PC-9 (cell line): Measurements from ENCODE around the gene ZNF576. TPM values are rescaled to one million over a fixed set of nuclear protein-coding genes. Genes with fewer than 3 reads are reported as not detected.

Experiments used
- BruUV-seq: library from RNA; stranded (reverse); fragments of 400-500 nt; replicated peaks from 2 replicates; lab custom pipeline; 2021; lab: Mats Ljungman, UMichigan
- CTCF ChIA-PET: fragments of 300-600 bp; sonication (Branson Sonifier 250); formaldehyde crosslinking; loops from one replicate; lab custom pipeline; 2022; ENCODE audit warnings: antibody characterized with exemption; lab: Charles Lee
- POLR2A ChIA-PET: fragments of 300-600 bp; sonication (Branson Sonifier 250); formaldehyde crosslinking; loops from one replicate; lab custom pipeline; 2022; ENCODE audit warnings: antibody characterized with exemption; ENCODE audit not compliant: unreplicated experiment; lab: Charles Lee
- DNase-seq, 2 experiments: peaks; one replicate each; pipeline versions ENCODE4 v3.0.0 to v3.0.0-alpha.2; 2015 to 2022; ENCODE audit warnings: mixed read lengths in 1 of 2
- H2AFZ ChIP-seq: fragments of 200-600 bp; sonication (generic); 2 replicates; pipeline ENCODE4 v1.8.1; 2017; ENCODE audit warnings: antibody characterized with exemption
- H3F3A ChIP-seq: fragments of 200-600 bp; sonication (generic); 2 replicates; pipeline ENCODE4 v1.8.1; 2017; ENCODE audit warnings: antibody characterized with exemption, mild to moderate bottlenecking, low read depth; ENCODE audit not compliant: insufficient read depth
- H3K27ac ChIP-seq: fragments of 200-600 bp; sonication (generic); 2 replicates; pipeline ENCODE4 v1.6.1; 2016; ENCODE audit warnings: mixed run types
- H3K27me3 ChIP-seq: fragments of 200-600 bp; sonication (generic); 2 replicates; pipeline ENCODE4 v1.6.1; 2016; ENCODE audit warnings: low read depth, mixed run types; ENCODE audit not compliant: insufficient read depth
- H3K36me3 ChIP-seq: fragments of 200-600 bp; sonication (generic); 2 replicates; pipeline ENCODE4 v1.6.1; 2016; ENCODE audit warnings: low read depth, mixed run types
- H3K4me1 ChIP-seq: fragments of 200-600 bp; sonication (generic); replicated peaks from 2 replicates; pipeline ENCODE4 v1.6.1; 2016; ENCODE audit warnings: mixed run types; ENCODE audit not compliant: insufficient read depth
- H3K4me2 ChIP-seq: fragments of 200-600 bp; sonication (generic); 2 replicates; pipeline ENCODE4 v1.6.1; 2017; ENCODE audit warnings: mixed run types
- H3K4me3 ChIP-seq: fragments of 200-600 bp; sonication (generic); 2 replicates; pipeline ENCODE4 v1.6.1; 2016; ENCODE audit warnings: mixed run types
- H3K79me2 ChIP-seq: fragments of 200-600 bp; sonication (generic); 2 replicates; pipeline ENCODE4 v1.6.1; 2017; ENCODE audit warnings: low read depth, mixed run types
- H3K9me2 ChIP-seq: fragments of 200-600 bp; sonication (generic); 2 replicates; pipeline ENCODE4 v1.8.1; 2017; ENCODE audit warnings: mild to moderate bottlenecking; ENCODE audit not compliant: insufficient read depth
- H3K9me3 ChIP-seq: fragments of 200-600 bp; sonication (generic); 2 replicates; pipeline ENCODE4 v1.8.1; 2016; ENCODE audit warnings: low read depth; ENCODE audit not compliant: insufficient read depth
- H4K20me1 ChIP-seq: fragments of 200-600 bp; sonication (generic); 2 replicates; pipeline ENCODE4 v1.8.1; 2017; ENCODE audit not compliant: insufficient read depth
- EZH2 ChIP-seq: fragments of 200-600 bp; sonication (generic); IDR thresholded peaks from 2 replicates; pipeline ENCODE4 v1.8.0; 2017; ENCODE audit warnings: antibody characterized with exemption, low read depth
- intact Hi-C: fragments of 100-400 bp; cut with micrococcal nuclease; formaldehyde crosslinking; loops from one replicate; pipeline ENCODE4 v1.10.0; 2022; ENCODE audit not compliant: unreplicated experiment
- total RNA-seq: library from RNA; stranded (reverse); gene quantifications from 2 replicates; pipeline ENCODE4 v1.2.3, GENCODE V29; 2021
- TF ChIP-seq, protein P1 (sequence below): fragments of 200-600 bp; sonication (generic); conservative IDR thresholded peaks from 2 replicates; pipeline ENCODE4 v1.6.1; 2017; ENCODE audit warnings: mixed run types, antibody characterized with exemption, mild to moderate bottlenecking, moderate library complexity

Gene ZNF576
- total RNA-seq, 1 experiment from 2014 or later: 15.5 TPM

DNA sequence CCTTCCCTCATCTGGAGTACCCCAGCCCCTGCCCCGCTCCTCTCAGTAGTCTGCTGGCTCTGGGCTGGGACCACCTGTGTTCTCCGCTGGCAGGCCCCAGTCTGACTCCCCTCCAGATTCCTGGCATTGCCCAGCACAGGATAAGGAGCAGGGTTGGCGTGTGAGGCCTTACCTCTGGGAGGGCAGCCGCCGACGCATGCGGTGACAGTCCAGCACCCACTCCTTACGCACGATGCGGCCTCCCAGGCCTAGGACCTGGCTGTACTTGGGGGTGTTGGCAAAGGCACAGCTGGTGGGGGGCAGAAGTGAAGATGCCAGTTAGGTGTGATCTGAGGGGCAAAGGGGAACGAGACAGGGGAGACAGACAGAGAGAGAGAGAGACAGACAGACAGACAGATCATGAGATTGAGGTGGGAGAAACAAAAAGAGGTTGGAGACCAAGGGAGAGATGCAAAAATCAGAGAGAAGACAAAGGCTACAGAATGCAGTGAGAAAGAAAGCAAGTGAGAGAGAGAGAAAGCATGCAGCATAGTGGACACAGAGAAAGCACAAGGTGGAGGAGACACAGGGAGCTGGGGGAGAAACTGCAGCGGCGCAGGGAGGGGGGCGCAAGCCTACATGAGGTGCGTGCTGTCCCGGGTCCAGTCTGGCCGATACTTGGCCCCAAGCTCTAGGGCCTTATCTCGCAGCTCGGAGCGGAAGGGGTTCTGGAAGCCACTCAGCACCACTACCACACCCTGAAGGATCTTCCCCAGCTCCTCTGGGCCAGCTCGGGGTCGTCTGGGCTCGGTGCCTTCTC, 44.8 kb upstream of the ZNF576 start:
- Histone ChIP-seq H3K27ac (no peak overlapping the region), H3K4me1 (no peaks in the 10 kb centered on the region), H3F3A (0 out of 2 replicates have a peak, but pooled peaks cover 4% of the 10 kb centered on the region), H3K9me3 (no peaks in the 10 kb centered on the region), H3K79me2 (no peaks in the 10 kb centered on the region), H3K9me2 (no peaks in the 10 kb centered on the region), H3K36me3 (no peaks in the 10 kb centered on the region), H4K20me1 (no peaks in the 10 kb centered on the region), H3K4me2 (no peak overlapping the region), H3K4me3 (no peak overlapping the region), H2AFZ (no peak overlapping the region), H3K27me3 (no peaks in the 10 kb centered on the region)
- DNase-seq: no peak
- POLR2A ChIA-PET: interaction anchor here (0.5 kb wide), 1 partner anchor 86 kb away, joined by 4 read pairs; the partner anchor contains the start of gene LYPD3
- TF ChIP-seq, protein P1, sequence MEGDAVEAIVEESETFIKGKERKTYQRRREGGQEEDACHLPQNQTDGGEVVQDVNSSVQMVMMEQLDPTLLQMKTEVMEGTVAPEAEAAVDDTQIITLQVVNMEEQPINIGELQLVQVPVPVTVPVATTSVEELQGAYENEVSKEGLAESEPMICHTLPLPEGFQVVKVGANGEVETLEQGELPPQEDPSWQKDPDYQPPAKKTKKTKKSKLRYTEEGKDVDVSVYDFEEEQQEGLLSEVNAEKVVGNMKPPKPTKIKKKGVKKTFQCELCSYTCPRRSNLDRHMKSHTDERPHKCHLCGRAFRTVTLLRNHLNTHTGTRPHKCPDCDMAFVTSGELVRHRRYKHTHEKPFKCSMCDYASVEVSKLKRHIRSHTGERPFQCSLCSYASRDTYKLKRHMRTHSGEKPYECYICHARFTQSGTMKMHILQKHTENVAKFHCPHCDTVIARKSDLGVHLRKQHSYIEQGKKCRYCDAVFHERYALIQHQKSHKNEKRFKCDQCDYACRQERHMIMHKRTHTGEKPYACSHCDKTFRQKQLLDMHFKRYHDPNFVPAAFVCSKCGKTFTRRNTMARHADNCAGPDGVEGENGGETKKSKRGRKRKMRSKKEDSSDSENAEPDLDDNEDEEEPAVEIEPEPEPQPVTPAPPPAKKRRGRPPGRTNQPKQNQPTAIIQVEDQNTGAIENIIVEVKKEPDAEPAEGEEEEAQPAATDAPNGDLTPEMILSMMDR: no peak
- no peak for TF ChIP-seq EZH2
- intact Hi-C loops: no loop called here
- CTCF ChIA-PET: interaction anchor here (0.6 kb wide), 1 partner anchor 103 kb away, joined by 4 read pairs; no protein-coding TSS in a partner anchor
- no TSS peak for BruUV-seq

DNA sequence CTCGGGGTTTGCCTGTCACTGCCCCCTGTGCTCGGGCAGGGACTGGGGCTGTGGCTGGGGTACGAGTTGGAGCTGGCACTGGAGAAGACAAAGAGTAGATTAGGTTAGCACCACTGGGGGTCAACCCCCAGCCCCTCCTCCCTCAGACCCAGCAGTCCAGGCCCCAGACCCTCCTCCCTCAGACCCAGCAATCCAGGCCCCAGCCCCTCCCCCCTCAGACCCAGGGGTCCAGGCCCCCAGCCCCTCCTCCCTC, 44.3 kb upstream of the ZNF576 start:
- POLR2A ChIA-PET: interaction anchor here (0.5 kb wide), 1 partner anchor 87 kb away, joined by 4 read pairs; the partner anchor contains the start of gene LYPD3
- H3F3A ChIP-seq: 0 out of 2 replicates have a peak, but pooled peaks cover 4% of the 10 kb centered on the region
- H3K4me2 ChIP-seq: no peak overlapping the region
- H3K9me3 ChIP-seq: no peaks in the 10 kb centered on the region
- intact Hi-C loops: no loop called here
- no peaks in the 10 kb centered on the region for H3K27me3 ChIP-seq
- H3K36me3 ChIP-seq: no peaks in the 10 kb centered on the region
- H3K4me1 ChIP-seq: no peaks in the 10 kb centered on the region
- no peak for DNase-seq
- no peak overlapping the region for H3K27ac ChIP-seq
- no TSS peak for BruUV-seq
- H3K79me2 ChIP-seq: no peaks in the 10 kb centered on the region
- H4K20me1 ChIP-seq: no peaks in the 10 kb centered on the region
- TF ChIP-seq, protein P1: no peak
- TF ChIP-seq EZH2: no peak
- CTCF ChIA-PET: interaction anchor here (0.6 kb wide), 2 partner anchors 73 to 102 kb away, joined by 3 to 4 read pairs; no protein-coding TSS in a partner anchor
- H3K4me3 ChIP-seq: no peak overlapping the region
- no peak overlapping the region for H2AFZ ChIP-seq
- H3K9me2 ChIP-seq: no peaks in the 10 kb centered on the region

DNA sequence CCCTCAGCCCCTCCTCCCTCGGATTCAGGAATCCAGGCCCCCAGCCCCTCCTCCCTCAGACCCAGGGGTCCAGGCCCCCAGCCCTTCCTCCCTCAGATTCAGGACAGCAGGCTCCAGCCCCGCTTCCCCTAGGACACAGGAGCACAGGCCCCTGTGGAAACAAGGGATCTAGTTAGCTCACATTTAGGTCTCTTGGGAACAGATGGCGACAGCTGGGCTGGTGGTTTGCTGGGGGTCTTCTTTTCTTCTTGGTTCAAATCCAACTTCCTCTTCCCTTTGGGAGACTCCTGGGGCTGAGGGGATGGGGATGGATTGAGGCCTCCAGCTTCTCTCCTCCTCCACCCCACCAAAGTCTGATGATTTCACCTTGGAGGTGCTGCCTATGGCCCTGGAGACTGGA, 43.8 kb upstream of the ZNF576 start:
- ChIA-PET POLR2A (no interaction called here), CTCF (interaction anchor here (0.6 kb wide), 1 partner anchor 73 kb away, joined by 3 read pairs; no protein-coding TSS in a partner anchor)
- no peak overlapping the region for H3K27ac ChIP-seq
- no peaks in the 10 kb centered on the region for H3K9me3 ChIP-seq
- no peaks in the 10 kb centered on the region for H3K9me2 ChIP-seq
- no peak overlapping the region for H3K4me2 ChIP-seq
- no peaks in the 10 kb centered on the region for H3K4me1 ChIP-seq
- no peaks in the 10 kb centered on the region for H3K79me2 ChIP-seq
- no peaks in the 10 kb centered on the region for H3K27me3 ChIP-seq
- TF ChIP-seq, protein P1: no peak
- no peak for TF ChIP-seq EZH2
- H3K36me3 ChIP-seq: no peaks in the 10 kb centered on the region
- no peak overlapping the region for H2AFZ ChIP-seq
- H3K4me3 ChIP-seq: no peak overlapping the region
- no peak for DNase-seq
- intact Hi-C loops: no loop called here
- 0 out of 2 replicates have a peak, but pooled peaks cover 4% of the 10 kb centered on the region for H3F3A ChIP-seq
- no peaks in the 10 kb centered on the region for H4K20me1 ChIP-seq
- no TSS peak for BruUV-seq
